Measurements from ENCODE around the gene UBA5.

DNA sequence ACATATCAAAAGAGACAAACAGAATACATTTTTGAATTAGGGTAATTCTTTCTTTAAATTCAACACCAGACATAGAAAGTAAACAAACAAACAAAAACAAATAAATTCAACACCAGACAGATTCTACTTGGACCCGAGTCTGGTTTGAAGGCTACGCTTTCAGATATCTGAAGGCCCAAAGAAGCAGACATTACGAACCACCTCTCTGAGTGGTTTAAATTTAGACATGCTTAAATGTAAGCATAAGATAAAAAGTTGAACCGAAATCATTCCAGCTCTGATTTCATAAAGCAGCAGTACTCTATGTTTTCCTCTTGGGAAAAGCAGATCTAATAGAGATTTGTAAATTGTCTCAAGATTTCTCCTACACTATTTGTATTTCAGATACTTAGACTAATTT is 29.9 kb downstream of the UBA5 start:
- TF ChIP-seq CTCF (IDR thresholded peaks at IDR 0.05) (no peak), POLR2A (IDR thresholded peaks at IDR 0.05) (no peak)

Data from Peyer's patch (tissue), 4 donors.